Loucy (cell line): ENCODE results near the gene BMP6.
"Not testable (repeated sequence)": the region's sequence is repeated elsewhere in the genome, so short reads cannot be mapped to it uniquely, and the experiment has no call there.

Source experiments
- H2AFZ ChIP-seq: fragments of 200-600 bp; sonication (generic); 2 replicates; pipeline ENCODE4 v1.6.0; 2016; ENCODE audit warnings: antibody characterized with exemption, mild to moderate bottlenecking, low read length, moderate library complexity
- H3F3A ChIP-seq: fragments of 200-600 bp; 2 replicates; pipeline ENCODE4 v1.6.0; 2016; ENCODE audit warnings: antibody characterized with exemption, low read depth, mild to moderate bottlenecking
- H3K27me3 ChIP-seq: fragments of 200-600 bp; sonication (generic); 2 replicates; pipeline ENCODE4 v1.6.1; 2014; ENCODE audit warnings: low read length, mild to moderate bottlenecking; ENCODE audit not compliant: insufficient read depth, poor library complexity, severe bottlenecking
- H3K36me3 ChIP-seq: fragments of 200-600 bp; sonication (generic); 2 replicates; pipeline ENCODE4 v1.6.1; 2016; ENCODE audit warnings: low read length; ENCODE audit not compliant: insufficient read depth
- H3K4me1 ChIP-seq: fragments of 200-600 bp; sonication (generic); 2 replicates; pipeline ENCODE4 v1.5.1; 2014; ENCODE audit warnings: low read length, mild to moderate bottlenecking; ENCODE audit not compliant: insufficient read depth, poor library complexity, severe bottlenecking
- H3K4me2 ChIP-seq: fragments of 200-600 bp; sonication (generic); 2 replicates; pipeline ENCODE4 v1.6.0; 2014; ENCODE audit warnings: antibody characterized with exemption, low read length, low read depth, mild to moderate bottlenecking; ENCODE audit not compliant: poor library complexity, severe bottlenecking
- H3K4me3 ChIP-seq: fragments of 200-600 bp; sonication (generic); 2 replicates; pipeline ENCODE4 v1.5.1; 2014; ENCODE audit warnings: low read length, mild to moderate bottlenecking, mixed read lengths; ENCODE audit not compliant: poor library complexity, severe bottlenecking
- H3K79me2 ChIP-seq: fragments of 200-600 bp; sonication (generic); 2 replicates; pipeline ENCODE4 v1.6.1; 2014; ENCODE audit warnings: low read length; ENCODE audit not compliant: insufficient read depth
- H3K9ac ChIP-seq: fragments of 200-600 bp; sonication (generic); 2 replicates; pipeline ENCODE4 v1.6.0; 2014; ENCODE audit warnings: mild to moderate bottlenecking, low read depth, low read length, moderate library complexity; ENCODE audit not compliant: poor library complexity, severe bottlenecking
- H3K9me2 ChIP-seq: fragments of 200-600 bp; sonication (generic); replicated peaks from 2 replicates; pipeline ENCODE4 v1.6.1; 2016; ENCODE audit warnings: low read depth, low read length, mixed read lengths
- H3K9me3 ChIP-seq: fragments of 200-600 bp; sonication (generic); 2 replicates; pipeline ENCODE4 v1.6.1; 2014; ENCODE audit warnings: mild to moderate bottlenecking, antibody characterized with exemption, low read length, low read depth; ENCODE audit not compliant: insufficient read depth
- H4K20me1 ChIP-seq: fragments of 200-600 bp; sonication (generic); 2 replicates; pipeline ENCODE4 v1.6.0; 2014; ENCODE audit warnings: antibody characterized with exemption, low read length, mild to moderate bottlenecking; ENCODE audit not compliant: insufficient read depth, poor library complexity, severe bottlenecking
- CTCF ChIP-seq: fragments of 200-600 bp; sonication (generic); conservative IDR thresholded peaks from 2 replicates; pipeline ENCODE4 v1.5.1; 2014; ENCODE audit warnings: mild to moderate bottlenecking, antibody characterized with exemption, low read length
- EZH2phosphoT487 ChIP-seq: fragments of 200-600 bp; IDR thresholded peaks from 2 replicates; pipeline ENCODE4 v1.6.1; 2018; ENCODE audit warnings: antibody characterized with exemption, mild to moderate bottlenecking, moderate library complexity, borderline replicate concordance

The BMP6 gene

GRCh38 chr6:7813193-7813592 lies 87.3 kb downstream of the BMP6 start:
- Histone ChIP-seq H3F3A (no peaks in the 10 kb centered on the region), H3K27me3 (no peaks in the 10 kb centered on the region), H3K36me3 (no peaks in the 10 kb centered on the region), H3K4me1 (no peaks in the 10 kb centered on the region), H3K9ac (no peak overlapping the region), H3K9me3 (no peaks in the 10 kb centered on the region), H3K4me2 (no peak overlapping the region), H2AFZ (no peak overlapping the region), H3K4me3 (no peak overlapping the region), H4K20me1 (no peaks in the 10 kb centered on the region), H3K79me2 (no peaks in the 10 kb centered on the region), H3K9me2 (no peaks in the 10 kb centered on the region)
- TF ChIP-seq CTCF: no peak
- no peak for TF ChIP-seq EZH2phosphoT487

- H3K4me2 ChIP-seq: no peak overlapping the region
- H3K9me3 ChIP-seq: no peaks in the 10 kb centered on the region
- H3K9me2 ChIP-seq: no peaks in the 10 kb centered on the region
- H3K36me3 ChIP-seq: no peaks in the 10 kb centered on the region
- no peak overlapping the region for H2AFZ ChIP-seq
- H3K27me3 ChIP-seq: no peaks in the 10 kb centered on the region
- H3F3A ChIP-seq: no peaks in the 10 kb centered on the region
- no peak overlapping the region for H3K4me3 ChIP-seq
- H4K20me1 ChIP-seq: no peaks in the 10 kb centered on the region
- no peaks in the 10 kb centered on the region for H3K79me2 ChIP-seq
- TF ChIP-seq CTCF: no peak
- no peak for TF ChIP-seq EZH2phosphoT487
- no peaks in the 10 kb centered on the region for H3K4me1 ChIP-seq
- no peak overlapping the region for H3K9ac ChIP-seq
These were observed 87.8 kb downstream of the BMP6 start for GRCh38 chr6:7813704-7814103.

DNA sequence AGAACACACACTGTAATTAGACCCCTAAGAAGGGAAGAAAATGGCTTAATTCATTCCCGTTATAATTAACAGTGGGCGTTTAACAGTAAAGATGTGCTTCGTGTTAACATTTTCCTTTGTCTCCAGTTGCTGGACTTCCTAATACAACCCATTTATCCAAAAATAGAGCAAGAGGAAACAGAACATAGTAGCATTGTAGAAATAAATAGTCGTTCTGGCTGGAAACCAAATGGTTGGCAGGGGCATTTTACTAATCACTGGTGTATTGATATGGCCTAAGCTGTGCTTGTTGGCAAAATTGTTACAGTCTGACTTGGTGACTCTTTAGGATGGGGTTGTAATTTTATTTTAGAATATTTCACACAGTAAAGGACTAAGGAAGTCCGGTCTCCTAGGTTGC lies 89.8 kb downstream of the BMP6 start:
- TF ChIP-seq CTCF (no peak), EZH2phosphoT487 (no peak)
- Histone ChIP-seq H3K4me2 (no peak overlapping the region), H3K36me3 (no peaks in the 10 kb centered on the region), H2AFZ (no peak overlapping the region), H3K9ac (no peak overlapping the region), H3K9me3 (no peaks in the 10 kb centered on the region), H3K27me3 (no peaks in the 10 kb centered on the region), H3K9me2 (no peaks in the 10 kb centered on the region), H3K4me1 (no peaks in the 10 kb centered on the region), H4K20me1 (no peaks in the 10 kb centered on the region), H3F3A (no peaks in the 10 kb centered on the region), H3K4me3 (no peak overlapping the region), H3K79me2 (no peaks in the 10 kb centered on the region)

DNA sequence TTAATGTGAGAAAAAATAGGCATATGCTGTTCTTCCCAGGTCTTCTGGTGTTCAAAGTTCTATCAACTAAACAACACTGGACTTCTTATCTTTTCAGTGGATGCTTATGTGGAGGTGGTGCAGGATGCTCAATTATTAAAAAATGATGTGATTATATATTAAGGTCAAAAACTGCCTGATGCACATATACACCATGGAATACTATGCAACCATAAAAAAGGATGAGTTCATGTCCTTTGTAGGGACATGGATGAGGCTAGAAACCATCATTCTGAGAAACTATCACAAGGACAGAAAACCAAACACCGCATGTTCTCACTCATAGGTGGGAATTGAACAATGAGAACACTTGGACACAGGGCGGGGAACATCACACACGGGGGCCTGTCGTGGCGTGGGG lies 91.3 kb downstream of the BMP6 start:
- H4K20me1 ChIP-seq, H3F3A ChIP-seq, H3K4me2 ChIP-seq, H3K4me1 ChIP-seq, H3K79me2 ChIP-seq, H2AFZ ChIP-seq, H3K36me3 ChIP-seq, H3K9me3 ChIP-seq, H3K9ac ChIP-seq, H3K4me3 ChIP-seq, H3K9me2 ChIP-seq, H3K27me3 ChIP-seq: not testable (repeated sequence)
